HEK293 (cell line): ENCODE data around the gene RPL39.
A peak's percentile ranks its signal among the peaks of the same experiment; 100 is the strongest.
"Not testable (repeated sequence)": the region's sequence is repeated elsewhere in the genome, so short reads cannot be mapped to it uniquely, and the experiment has no call there.

Experiments
- CTCF ChIA-PET: fragments of 350-600 bp; formaldehyde crosslinking; extraction: SDS; loops from one replicate; lab custom pipeline; 2021; ENCODE audit warnings: antibody characterized with exemption; lab: Yijun Ruan, JAX
- POLR2A ChIA-PET: fragments of 300-600 bp; formaldehyde crosslinking; extraction: SDS; loops from one replicate; lab custom pipeline; 2020; ENCODE audit warnings: antibody characterized with exemption, inconsistent platforms; lab: Yijun Ruan, JAX
- H3K27ac ChIP-seq: fragments of 200-500 bp; sonication (Bioruptor generic); 2 replicates; pipeline ENCODE4 v1.5.1; 2014; ENCODE audit warnings: low read depth, low read length, control low read depth, inconsistent platforms; ENCODE audit errors: extremely low read depth
- H3K36me3 ChIP-seq, 2 experiments: fragments of 200-500 bp in 1 of 2; sonication (Bioruptor generic) in 1 of 2; 1 replicate in 1 of 2; 2 replicates in 1 of 2; pipeline ENCODE4 v1.5.1; 2014 to 2017; ENCODE audit warnings: inconsistent platforms in 2 of 2, low read length in 2 of 2; ENCODE audit not compliant: control insufficient read depth in 2 of 2, insufficient read depth in 1 of 2
- H3K4me1 ChIP-seq: fragments of 200-500 bp; sonication (Bioruptor generic); 2 replicates; pipeline ENCODE4 v1.5.1; 2014; ENCODE audit warnings: mild to moderate bottlenecking, low read length, inconsistent platforms; ENCODE audit not compliant: control insufficient read depth, insufficient read depth
- H3K4me3 ChIP-seq: 2 replicates; pipeline ENCODE4 v1.5.1; 2011; ENCODE audit warnings: low read depth, mild to moderate bottlenecking, control low read depth, low read length, moderate library complexity
- H3K9me3 ChIP-seq: fragments of 200-500 bp; sonication (Bioruptor generic); 2 replicates; pipeline ENCODE4 v1.5.1; 2014; ENCODE audit warnings: low read depth, low read length, inconsistent platforms; ENCODE audit not compliant: control insufficient read depth, insufficient read depth
- CTCF ChIP-seq: fragments of 450-650 bp; formaldehyde crosslinking; IDR thresholded peaks from 2 replicates; pipeline ENCODE4 v1.5.1; 2016; ENCODE audit warnings: missing biosample characterization, missing genetic modification characterization
- PRDM10 ChIP-seq: fragments of 450-650 bp; formaldehyde crosslinking; IDR thresholded peaks from 2 replicates; pipeline ENCODE4 v1.5.1; 2016; ENCODE audit warnings: missing biosample characterization, missing genetic modification characterization
- SCRT1 ChIP-seq: fragments of 450-650 bp; formaldehyde crosslinking; IDR thresholded peaks from 2 replicates; pipeline ENCODE4 v1.5.1; 2016; ENCODE audit warnings: missing biosample characterization, missing genetic modification characterization, borderline replicate concordance
- SCRT2 ChIP-seq: fragments of 450-650 bp; formaldehyde crosslinking; IDR thresholded peaks from 2 replicates; pipeline ENCODE4 v1.5.1; 2016; ENCODE audit warnings: missing biosample characterization, missing genetic modification characterization
- SP7 ChIP-seq: fragments of 450-650 bp; formaldehyde crosslinking; IDR thresholded peaks from 2 replicates; pipeline ENCODE4 v1.5.1; 2016; ENCODE audit warnings: missing biosample characterization, missing genetic modification characterization
- ZNF121 ChIP-seq: fragments of 450-650 bp; formaldehyde crosslinking; IDR thresholded peaks from 2 replicates; pipeline ENCODE4 v1.5.1; 2016; ENCODE audit warnings: missing biosample characterization, missing genetic modification characterization
- ZNF248 ChIP-seq: fragments of 450-650 bp; formaldehyde crosslinking; IDR thresholded peaks from 2 replicates; pipeline ENCODE4 v1.5.1; 2017; ENCODE audit warnings: missing biosample characterization, missing genetic modification characterization
- ZNF350 ChIP-seq: fragments of 450-650 bp; formaldehyde crosslinking; IDR thresholded peaks from 2 replicates; pipeline ENCODE4 v1.5.0; 2017; ENCODE audit warnings: missing biosample characterization, mild to moderate bottlenecking, missing genetic modification characterization
- ZNF433 ChIP-seq: fragments of 450-650 bp; formaldehyde crosslinking; IDR thresholded peaks from 2 replicates; pipeline ENCODE4 v1.5.1; 2016; ENCODE audit warnings: missing biosample characterization, missing genetic modification characterization, low read depth
- ZNF513 ChIP-seq: fragments of 450-650 bp; IDR thresholded peaks from 2 replicates; pipeline ENCODE4 v1.5.1; 2018; ENCODE audit warnings: missing biosample characterization, missing genetic modification characterization
- ZNF571 ChIP-seq: fragments of 450-650 bp; formaldehyde crosslinking; IDR thresholded peaks from 2 replicates; pipeline ENCODE4 v1.5.0; 2017; ENCODE audit warnings: missing biosample characterization, missing genetic modification characterization
- ZNF654 ChIP-seq: fragments of 450-650 bp; formaldehyde crosslinking; IDR thresholded peaks from 2 replicates; pipeline ENCODE4 v1.5.1; 2016; ENCODE audit warnings: low read depth, missing biosample characterization, missing genetic modification characterization
- ZNF658 ChIP-seq: fragments of 450-650 bp; formaldehyde crosslinking; IDR thresholded peaks from 2 replicates; pipeline ENCODE4; 2016; ENCODE audit warnings: missing biosample characterization, missing genetic modification characterization

The RPL39 gene

GRCh38 chrX:119753639-119754257 lies 37.7 kb downstream of the RPL39 start:
- ChIA-PET CTCF (interaction anchor here (0.5 to 2.6 kb wide), 22 partner anchors 7 to 936 kb away, joined by 3 to 15 read pairs (median 4); partner anchors contain the start of gene SEPTIN6), POLR2A (no interaction called here)
- TF ChIP-seq SCRT1, result 0 out of 2 replicates have a peak, but pooled peaks have one; percentile 60
- TF ChIP-seq PRDM10 (tag by site-specific recombination), result peak; percentile 33; the same call in 1 of the 2 replicates
- no peak for TF ChIP-seq ZNF248
- TF ChIP-seq ZNF121 (tag by site-specific recombination), result peak; percentile 76; the same call in 1 of the 2 replicates
- TF ChIP-seq CTCF (tag by site-specific recombination), result peak; percentile 48
- peak; percentile 78 for TF ChIP-seq SCRT2 (tag by site-specific recombination)
- no peak for TF ChIP-seq ZNF658 (tag by site-specific recombination)
- TF ChIP-seq ZNF654 (tag by site-specific recombination), result peak; percentile 71
- no peak for TF ChIP-seq ZNF433 (tag by site-specific recombination)
- TF ChIP-seq ZNF513 (tag by site-specific recombination), result no peak
- no peak for TF ChIP-seq ZNF350 (tag by site-specific recombination)
- no peak for TF ChIP-seq ZNF571
- no peaks in the 10 kb centered on the region for H3K36me3 ChIP-seq
- H3K9me3 ChIP-seq, result no peaks in the 10 kb centered on the region
- H3K4me1 ChIP-seq, result 0 out of 2 replicates have a peak, but pooled peaks cover 2% of the 10 kb centered on the region
- H3K27ac ChIP-seq, result no peak overlapping the region
- H3K4me3 ChIP-seq, result no peak overlapping the region

GRCh38 chrX:119753001-119753400 lies 38.4 kb downstream of the RPL39 start:
- Histone ChIP-seq H3K36me3 (no peaks in the 10 kb centered on the region), H3K9me3 (no peaks in the 10 kb centered on the region), H3K4me1 (0 out of 2 replicates have a peak, but pooled peaks cover 2% of the 10 kb centered on the region), H3K4me3 (no peak overlapping the region), H3K27ac (no peak overlapping the region)
- no peak for TF ChIP-seq SP7
- ChIA-PET CTCF (interaction anchor here (0.6 to 2.6 kb wide), 14 partner anchors 8 to 655 kb away, joined by 3 to 15 read pairs (median 4); partner anchors contain the start of gene SEPTIN6), POLR2A (no interaction called here)

- CTCF ChIA-PET, result interaction anchor here (1.1 kb wide), 1 partner anchor 21 kb away, joined by 3 read pairs; no protein-coding TSS in a partner anchor
Observed at GRCh38 chrX:119750751-119751150, 40.7 kb downstream of the RPL39 start.

GRCh38 chrX:119750131-119750530 lies 41.3 kb downstream of the RPL39 start:
- not testable (repeated sequence) for H3K4me3 ChIP-seq, H3K36me3 ChIP-seq, H3K27ac ChIP-seq, H3K4me1 ChIP-seq, H3K9me3 ChIP-seq
- CTCF ChIA-PET, result interaction anchor here (1.1 kb wide), 1 partner anchor 20 kb away, joined by 3 read pairs; no protein-coding TSS in a partner anchor
- POLR2A ChIA-PET, result interaction anchor here (1.5 to 1.7 kb wide), 2 partner anchors 8 to 42 kb away, joined by 3 to 6 read pairs; partner anchors contain the start of genes RPL39 and SOWAHD

More at GRCh38 chrX:119750751-119751150, 40.7 kb downstream of the RPL39 start:
- not testable (repeated sequence) for H3K36me3 ChIP-seq, H3K4me3 ChIP-seq, H3K27ac ChIP-seq, H3K4me1 ChIP-seq, H3K9me3 ChIP-seq
- POLR2A ChIA-PET, result interaction anchor here (1.5 kb wide), 1 partner anchor 41 kb away, joined by 3 read pairs; the partner anchor contains the start of gene RPL39
